GM19455 (cell line): Measurements from ENCODE around the gene ETV5.

Experiments used
- ATAC-seq: cut with Tn5 transposase; IDR thresholded peaks from one replicate; pipeline ENCODE4 v1.9.1; 2021; ENCODE audit not compliant: unreplicated experiment

ETV5 gene

GRCh38 chr3:186124592-186124991, 15.7 kb upstream of the ETV5 start:
- no peak for ATAC-seq

- ATAC-seq: no peak
Observed at GRCh38 chr3:186123012-186123411, 14.1 kb upstream of the ETV5 start.

- ATAC-seq: no peak
Observed at GRCh38 chr3:186121968-186122367, 13.1 kb upstream of the ETV5 start.

- ATAC-seq: no peak
Observed at GRCh38 chr3:186121278-186121677, 12.4 kb upstream of the ETV5 start.

- ATAC-seq: no peak
Observed at GRCh38 chr3:186119499-186119898, 10.6 kb upstream of the ETV5 start.

GRCh38 chr3:186118692-186119091, 9.8 kb upstream of the ETV5 start:
- no peak for ATAC-seq

- ATAC-seq: no peak
Observed at GRCh38 chr3:186117521-186118134, 8.7 kb upstream of the ETV5 start.

- no peak for ATAC-seq
Observed at GRCh38 chr3:186115239-186115996, 6.5 kb upstream of the ETV5 start.

GRCh38 chr3:186110975-186111974, 2.4 kb upstream of the ETV5 start:
- no peak for ATAC-seq

GRCh38 chr3:186109897-186110803, 1.3 kb upstream of the ETV5 start:
- no peak for ATAC-seq

GRCh38 chr3:186108106-186108940, 566 bp downstream of the ETV5 start:
- ATAC-seq: no peak

- ATAC-seq: no peak
Observed at GRCh38 chr3:186107215-186108105, 1.4 kb downstream of the ETV5 start.

- no peak for ATAC-seq
Observed at GRCh38 chr3:186105543-186105942, 3.3 kb downstream of the ETV5 start.

- no peak for ATAC-seq
Observed at GRCh38 chr3:186102687-186103086, 6.2 kb downstream of the ETV5 start.

GRCh38 chr3:186100398-186100797, 8.5 kb downstream of the ETV5 start:
- ATAC-seq: no peak

GRCh38 chr3:186099178-186099577, 9.7 kb downstream of the ETV5 start:
- ATAC-seq: no peak

- ATAC-seq: no peak
Observed at GRCh38 chr3:186098740-186099139, 10.1 kb downstream of the ETV5 start.

GRCh38 chr3:186097663-186098451, 11.0 kb downstream of the ETV5 start:
- no peak for ATAC-seq
